A549 (cell line): ENCODE data around the gene SPATA13. TPM values are rescaled to one million over a fixed set of nuclear protein-coding genes. Genes with fewer than 3 reads are reported as not detected.
"Not testable (repeated sequence)": the region's sequence is repeated elsewhere in the genome, so short reads cannot be mapped to it uniquely, and the experiment has no call there.

Source experiments
- ATAC-seq, 2 experiments: fragments of 200-7000 bp in 1 of 2; fragments of >200 bp in 1 of 2; cut with Nextera tagmentation in 1 of 2; cut with Tn5 transposase in 1 of 2; 3 replicates each; pipeline versions ENCODE4 v1.8.0 to v1.9.1; 2018 to 2020; ENCODE audit warnings: mild to moderate bottlenecking in 1 of 2, moderate library complexity in 1 of 2
- CTCF ChIA-PET: fragments of 300-600 bp; sonication (Branson Sonifier 250); formaldehyde crosslinking; extraction: SDS; loops from one replicate; lab custom pipeline; 2021; ENCODE audit warnings: antibody characterized with exemption, inconsistent platforms; lab: Yijun Ruan, JAX
- POLR2A ChIA-PET: fragments of 350-600 bp; formaldehyde crosslinking; extraction: SDS; loops from one replicate; lab custom pipeline; 2021; ENCODE audit warnings: antibody characterized with exemption, inconsistent platforms; lab: Yijun Ruan, JAX
- DNase-seq, 2 experiments: peaks; one replicate each; pipeline versions ENCODE4 v3.0.0 to v3.0.0-alpha.2; 2011 to 2016; ENCODE audit warnings: low read depth in 1 of 2, low spot score in 1 of 2
- FAIRE-seq: peaks from 2 replicates; lab custom pipeline; 2011; peaks lifted over from hg19 to GRCh38; lab: Jason Lieb, UNC
- H3K27ac ChIP-seq, 2 experiments: fragments of >200 bp; sonication (Bioruptor Twin); formaldehyde crosslinking; 3 replicates each; pipeline ENCODE4 v1.5.1; 2016 to 2017
- H3K4me1 ChIP-seq: fragments of >200 bp; sonication (Bioruptor Twin); formaldehyde crosslinking; 3 replicates; pipeline ENCODE4 v1.6.1; 2016
- H3K4me2 ChIP-seq: fragments of >200 bp; sonication (Bioruptor Twin); formaldehyde crosslinking; 3 replicates; pipeline ENCODE4 v1.6.1; 2016
- H3K4me3 ChIP-seq: fragments of >200 bp; sonication (Bioruptor Twin); formaldehyde crosslinking; 3 replicates; pipeline ENCODE4 v1.5.1; 2016
- H3K9me3 ChIP-seq: fragments of >200 bp; sonication (Bioruptor Twin); formaldehyde crosslinking; 3 replicates; pipeline ENCODE4 v1.6.1; 2016
- CBX8 ChIP-seq: fragments of 200-600 bp; sonication (generic); IDR thresholded peaks from 2 replicates; pipeline ENCODE4 v1.6.1; 2016
- CEBPB ChIP-seq, 2 experiments: fragments of >200 bp in 1 of 2; sonication (Bioruptor Twin) in 1 of 2; formaldehyde crosslinking in 1 of 2; IDR thresholded peaks; 2 replicates each; pipeline ENCODE4 v1.6.1; 2012 to 2016
- EHMT2 ChIP-seq: fragments of 200-600 bp; sonication (generic); IDR thresholded peaks from 2 replicates; pipeline ENCODE4 v1.6.1; 2016; ENCODE audit warnings: antibody characterized with exemption, low read depth, mild to moderate bottlenecking, moderate library complexity
- ELK1 ChIP-seq: fragments of 150-350 bp; IDR thresholded peaks from 2 replicates; pipeline ENCODE4 v1.6.1; 2014; ENCODE audit warnings: low read depth, mild to moderate bottlenecking, low read length
- EP300 ChIP-seq, 2 experiments: fragments of >200 bp; sonication (Bioruptor Twin); formaldehyde crosslinking; IDR thresholded peaks; 2 replicates in 1 of 2; 3 replicates in 1 of 2; pipeline ENCODE4 v1.6.1; 2016 to 2017
- HEYL ChIP-seq: fragments of 250-450 bp; sonication (Bioruptor Pico); IDR thresholded peaks from 2 replicates; pipeline ENCODE4 v1.8.0; 2021; ENCODE audit warnings: mild to moderate bottlenecking, moderate library complexity
- HMGXB4 ChIP-seq: fragments of 250-450 bp; sonication (Bioruptor Pico); IDR thresholded peaks from 2 replicates; pipeline ENCODE4 v1.5.0; 2021; ENCODE audit warnings: mild to moderate bottlenecking, moderate library complexity, borderline replicate concordance
- JUN ChIP-seq, 2 experiments: fragments of >200 bp; sonication (Bioruptor Twin); formaldehyde crosslinking; IDR thresholded peaks; 2 replicates in 1 of 2; 3 replicates in 1 of 2; pipeline ENCODE4 v1.6.1; 2016 to 2017
- KDM1A ChIP-seq: fragments of 200-600 bp; sonication (generic); IDR thresholded peaks from 2 replicates; pipeline ENCODE4 v1.6.1; 2016; ENCODE audit warnings: low read depth, mild to moderate bottlenecking
- MAFK ChIP-seq: fragments of 450-650 bp; IDR thresholded peaks from 2 replicates; pipeline ENCODE4 v1.6.1; 2014; ENCODE audit not compliant: partially characterized antibody
- NPAS2 ChIP-seq: fragments of 250-450 bp; sonication (Bioruptor Pico); IDR thresholded peaks from 2 replicates; pipeline ENCODE4 v1.8.0; 2022; ENCODE audit warnings: mild to moderate bottlenecking, moderate library complexity, borderline replicate concordance
- POLR2A ChIP-seq: IDR thresholded peaks from 2 replicates; pipeline ENCODE4 v1.6.1; 2012; ENCODE audit warnings: mild to moderate bottlenecking, low read length
- POLR2AphosphoS2 ChIP-seq: conservative IDR thresholded peaks from 2 replicates; pipeline ENCODE4 v1.6.1; 2012; ENCODE audit warnings: low read length, improper control_type of control experiment, inconsistent platforms
- RCOR1 ChIP-seq: fragments of 150-350 bp; IDR thresholded peaks from 2 replicates; pipeline ENCODE4 v1.6.1; 2014; ENCODE audit warnings: antibody characterized with exemption, low read length, low read depth
- TFCP2L1 ChIP-seq: fragments of 250-450 bp; sonication (Bioruptor Pico); IDR thresholded peaks from 2 replicates; pipeline ENCODE4 v1.5.0; 2021; ENCODE audit warnings: mild to moderate bottlenecking
- TP53 ChIP-seq: fragments of 250-450 bp; sonication (Bioruptor Pico); IDR thresholded peaks from 2 replicates; pipeline ENCODE4 v1.5.0; 2021; ENCODE audit warnings: mild to moderate bottlenecking, moderate library complexity
- USF2 ChIP-seq: fragments of 450-650 bp; IDR thresholded peaks from 2 replicates; pipeline ENCODE4 v1.6.1; 2014; ENCODE audit warnings: antibody characterized with exemption
- ZC3H11A ChIP-seq: fragments of 450-650 bp; IDR thresholded peaks from 2 replicates; pipeline ENCODE4 v1.6.1; 2014; ENCODE audit warnings: antibody characterized with exemption, mild to moderate bottlenecking
- ZSCAN20 ChIP-seq: fragments of 250-450 bp; sonication (Bioruptor Pico); IDR thresholded peaks from 2 replicates; pipeline ENCODE4 v1.8.0; 2022; ENCODE audit warnings: mild to moderate bottlenecking, moderate library complexity
- WGBS: methylation state at CpG from one replicate; pipeline ENCODE4 v1.1.6; 2017; ENCODE audit errors: missing lambda C conversion rate; 5-methylcytosine and 5-hydroxymethylcytosine counted together
- polyA plus RNA-seq, 4 experiments: library from polyadenylated mRNA; depleted of rRNA in 3 of 4; stranded (reverse); fragments of >200 nt; fragmentation: RNase III in 1 of 4; extraction: RNeasy Plus Mini Kit Qiagen cat#74134 plus additional on column Dnase treatment in 1 of 4; gene quantifications; 2 replicates in 3 of 4; 3 replicates in 1 of 4; pipeline ENCODE4 v1.2.3, GENCODE V29; 2011 to 2017

The SPATA13 gene
- polyA plus RNA-seq, 2 of the 4 experiments (the other 2 are of a cell fraction) = 3.1 to 6.3 TPM

DNA sequence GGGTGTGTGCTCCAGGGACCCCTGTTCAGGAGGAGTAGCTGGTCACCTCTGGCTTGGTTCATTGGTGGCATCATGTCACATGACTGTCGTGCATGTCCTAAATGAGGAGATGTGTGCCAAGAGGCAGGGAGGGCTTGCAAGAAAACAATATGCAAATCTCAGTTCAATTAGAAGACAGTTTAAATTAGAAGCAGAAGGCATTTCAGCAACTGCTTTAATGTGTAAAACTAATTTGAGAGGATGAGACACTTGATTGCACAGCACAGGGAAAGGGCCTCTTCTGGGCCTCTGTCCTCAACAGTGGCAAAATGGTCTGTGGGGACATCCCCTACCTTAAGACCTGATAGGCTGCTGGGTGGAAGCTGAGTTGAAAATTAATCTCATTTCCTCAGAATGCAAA is 54.6 kb downstream of the SPATA13 start:
- WGBS = 50% methylated on average over 1 of the region's 1 CpG
- no peaks in the 10 kb centered on the region for H3K9me3 ChIP-seq
- TF ChIP-seq POLR2AphosphoS2 (no peak), ZC3H11A (no peak), NPAS2 (CRISPR knock-in tag) (no peak), JUN (IDR thresholded peaks at IDR 0.05) (no peak), HMGXB4 (CRISPR knock-in tag) (no peak), CBX8 (no peak), MAFK (no peak), USF2 (no peak), ZSCAN20 (CRISPR knock-in tag) (no peak), RCOR1 (no peak), ELK1 (no peak)
- H3K27ac ChIP-seq = no peak overlapping the region
- ATAC-seq (no peak), FAIRE-seq (no peak), DNase-seq (no peak)
- 0 out of 3 replicates have a peak overlapping the region, but pooled peaks have one; percentile 26 for H3K4me2 ChIP-seq
- peaks cover 43% of the 10 kb centered on the region for H3K4me1 ChIP-seq
- H3K4me3 ChIP-seq = no peak overlapping the region
- ChIA-PET POLR2A (no interaction called here), CTCF (interaction anchor here (1.2 to 12.1 kb wide), 4 partner anchors 13 to 202 kb away, joined by 3 to 96 read pairs (median 5); no protein-coding TSS in a partner anchor)

DNA sequence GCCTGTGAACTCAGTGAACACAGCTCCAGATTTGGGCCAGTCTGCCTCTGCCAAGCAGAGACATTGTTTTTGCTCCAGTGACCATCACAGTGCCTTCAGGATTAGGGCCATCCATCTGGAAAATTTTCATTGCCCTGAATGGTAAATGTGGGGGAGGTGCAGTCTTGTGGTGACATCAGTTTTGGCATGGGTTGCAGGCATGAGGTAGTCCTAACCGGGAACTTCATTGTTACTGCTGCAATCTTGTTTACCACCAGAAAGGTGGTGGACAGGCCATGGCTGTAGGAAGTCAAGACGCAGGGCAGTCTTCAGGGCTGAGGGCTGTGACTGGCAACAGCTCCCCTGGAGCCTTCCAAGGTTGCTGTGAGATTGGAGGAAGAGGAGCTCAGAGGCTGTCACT is 55.2 kb downstream of the SPATA13 start:
- TF ChIP-seq EHMT2 = no peak
- no peak for TF ChIP-seq HEYL
- TF ChIP-seq POLR2A = no peak
- no peak for TF ChIP-seq CEBPB (IDR thresholded peaks at IDR 0.05)
- ATAC-seq = no peak
- Histone ChIP-seq H3K27ac (peak overlapping the region in 1 of 2 experiments; percentile 10; a peak in 1 of 6 replicates), H3K9me3 (no peaks in the 10 kb centered on the region), H3K4me3 (no peak overlapping the region), H3K4me2 (peak overlapping the region; percentile 26; the same call in 2 of the 3 replicates), H3K4me1 (peaks cover 49% of the 10 kb centered on the region)
- no peak for FAIRE-seq
- ChIA-PET POLR2A (no interaction called here), CTCF (interaction anchor here (1.2 to 12.1 kb wide), 5 partner anchors 13 to 203 kb away, joined by 3 to 96 read pairs (median 7); no protein-coding TSS in a partner anchor)
- DNase-seq = no peak
- 14% methylated on average over 1 of the region's 2 CpGs for WGBS

DNA sequence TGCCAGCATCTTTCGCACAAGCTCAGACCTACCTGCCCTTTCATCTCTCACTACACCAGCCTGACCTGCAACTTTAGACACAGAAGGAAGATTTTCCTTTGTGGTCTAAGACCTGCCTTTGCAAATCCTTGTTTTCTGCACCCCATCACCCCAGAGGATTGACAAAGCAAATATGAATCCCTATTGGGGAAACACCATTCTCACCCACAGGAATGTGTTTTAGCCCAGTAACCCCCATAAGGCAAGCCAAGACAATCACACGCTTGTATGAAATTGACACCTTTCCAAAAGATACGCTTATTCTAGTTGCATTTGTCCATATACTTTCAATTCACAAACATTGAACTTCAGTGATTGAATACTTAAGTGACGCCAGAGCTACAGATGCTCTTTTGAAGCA is 55.7 kb downstream of the SPATA13 start:
- Histone ChIP-seq H3K4me1 (peaks cover 53% of the 10 kb centered on the region), H3K4me2 (peak overlapping the region; percentile 26; the same call in 2 of the 3 replicates), H3K27ac (peak overlapping the region in 1 of 2 experiments; percentile 10; a peak in 1 of 6 replicates), H3K4me3 (no peak overlapping the region)
- DNase-seq = no peak
- CTCF ChIA-PET = interaction anchor here (1.7 to 12.1 kb wide), 3 partner anchors 12 to 194 kb away, joined by 7 to 96 read pairs (median 42); no protein-coding TSS in a partner anchor
- ATAC-seq = no peak
- POLR2A ChIA-PET = no interaction called here
- WGBS = 93% methylated on average over 4 of the region's 4 CpGs
- no peak for FAIRE-seq
- no peak for TF ChIP-seq TFCP2L1 (CRISPR knock-in tag)
- no peak for TF ChIP-seq EP300 (IDR thresholded peaks at IDR 0.05)
- TF ChIP-seq POLR2A = no peak
- no peak for TF ChIP-seq USF2
- TF ChIP-seq TP53 (CRISPR knock-in tag) = no peak
- no peak for TF ChIP-seq KDM1A
- TF ChIP-seq, all 56 proteins: peak for 0
- H3K9me3 ChIP-seq = no peaks in the 10 kb centered on the region

- ATAC-seq, POLR2A ChIA-PET, H3K9me3 ChIP-seq, FAIRE-seq, H3K4me3 ChIP-seq, H3K27ac ChIP-seq, H3K4me2 ChIP-seq, DNase-seq: not testable (repeated sequence)
- WGBS = 69% methylated on average over 2 of the region's 2 CpGs
- H3K4me1 ChIP-seq = peaks cover 58% of the 10 kb centered on the region
- CTCF ChIA-PET = interaction anchor here (5.2 to 12.1 kb wide), 2 partner anchors 164 to 195 kb away, joined by 42 to 96 read pairs; no protein-coding TSS in a partner anchor
Observed at GRCh38 chr13:24216779-24217178, 56.3 kb downstream of the SPATA13 start.
